Panc1 (cell line): Measurements from ENCODE around the gene PNLIPRP1. TPM values are rescaled to one million over a fixed set of nuclear protein-coding genes. Genes with fewer than 3 reads are reported as not detected.

Source experiments
- ATAC-seq: fragments of 200-7000 bp; cut with Tn5 transposase; 2 replicates; pipeline ENCODE4 v1.9.1; 2020; ENCODE audit warnings: mild to moderate bottlenecking, moderate library complexity
- BruUV-seq: library from RNA; stranded (reverse); fragments of 400-500 nt; replicated peaks from 2 replicates; lab custom pipeline; 2021; lab: Mats Ljungman, UMichigan
- CTCF ChIA-PET: fragments of 300-600 bp; sonication (Branson Sonifier 250); formaldehyde crosslinking; loops from one replicate; lab custom pipeline; 2022; ENCODE audit warnings: antibody characterized with exemption; lab: Charles Lee
- POLR2A ChIA-PET: fragments of 300-600 bp; sonication (Branson Sonifier 250); formaldehyde crosslinking; loops from one replicate; lab custom pipeline; 2022; ENCODE audit warnings: antibody characterized with exemption; lab: Charles Lee
- DNase-seq: peaks from one replicate; pipeline ENCODE4 v3.0.0-alpha.2; 2010; ENCODE audit warnings: low read depth, low spot score
- H3K27ac ChIP-seq: 2 replicates; pipeline ENCODE4 v1.5.1; 2011; ENCODE audit warnings: mild to moderate bottlenecking, low read length, inconsistent platforms
- H3K27me3 ChIP-seq: fragments of 200-500 bp; sonication (Bioruptor generic); 2 replicates; pipeline ENCODE4 v1.6.0; 2014; ENCODE audit warnings: low read length, inconsistent platforms; ENCODE audit not compliant: control insufficient read depth, insufficient read depth
- H3K36me3 ChIP-seq: fragments of 200-500 bp; sonication (Bioruptor generic); 2 replicates; pipeline ENCODE4 v1.5.1; 2014; ENCODE audit warnings: inconsistent platforms, mild to moderate bottlenecking, low read length, moderate library complexity; ENCODE audit not compliant: control insufficient read depth, insufficient read depth
- H3K4me1 ChIP-seq: 2 replicates; pipeline ENCODE4 v1.5.1; 2011; ENCODE audit warnings: inconsistent platforms, mild to moderate bottlenecking, low read length, moderate library complexity; ENCODE audit not compliant: control insufficient read depth, insufficient read depth
- H3K4me3 ChIP-seq, 2 experiments: 2 replicates each; pipeline ENCODE4 v1.5.1; 2011 to 2012; ENCODE audit warnings: low read depth in 2 of 2, low read length in 2 of 2, mild to moderate bottlenecking in 2 of 2, inconsistent platforms in 1 of 2, moderate library complexity in 1 of 2
- H3K9me3 ChIP-seq: fragments of 200-500 bp; sonication (Bioruptor generic); 2 replicates; pipeline ENCODE4 v1.5.1; 2014; ENCODE audit warnings: low read depth, mild to moderate bottlenecking, inconsistent platforms, low read length, moderate library complexity; ENCODE audit not compliant: control insufficient read depth, insufficient read depth
- CTCF ChIP-seq: fragments of 450-650 bp; IDR thresholded peaks from 2 replicates; pipeline ENCODE4 v1.5.1; 2017; ENCODE audit warnings: mild to moderate bottlenecking
- POLR2AphosphoS5 ChIP-seq: IDR thresholded peaks from 2 replicates; pipeline ENCODE4 v1.6.1; 2012; ENCODE audit warnings: mild to moderate bottlenecking, low read depth, low read length, moderate library complexity
- REST ChIP-seq, 2 experiments: IDR thresholded peaks; 2 replicates each; pipeline ENCODE4 v1.6.1; 2011 to 2012; ENCODE audit warnings: low read depth in 2 of 2, control low read depth in 1 of 2, low read length in 1 of 2, mild to moderate bottlenecking in 1 of 2, moderate library complexity in 1 of 2; ENCODE audit not compliant: insufficient read depth in 1 of 2
- SIN3A ChIP-seq: IDR thresholded peaks from 2 replicates; pipeline ENCODE4 v1.6.1; 2012; ENCODE audit warnings: low read depth, mild to moderate bottlenecking, low read length, moderate library complexity, borderline replicate concordance; ENCODE audit not compliant: insufficient read depth
- TCF7L2 ChIP-seq: IDR thresholded peaks from 2 replicates; pipeline ENCODE4 v1.6.1; 2011; ENCODE audit warnings: mild to moderate bottlenecking, low read depth, low read length, inconsistent platforms
- in situ Hi-C: cut with HindIII; loops from 2 replicates; pipeline ENCODE4 v1.10.0; 2016; ENCODE audit warnings: low sequenced_read_pairs, low pct_unique_long_range_greater_than_20kb
- intact Hi-C: fragments of 100-400 bp; cut with micrococcal nuclease; formaldehyde crosslinking; loops from one replicate; pipeline ENCODE4 v1.10.0; 2022; ENCODE audit not compliant: unreplicated experiment
- total RNA-seq: library from RNA; stranded (reverse); gene quantifications from one replicate; pipeline ENCODE4 v1.2.1, GENCODE V29; 2021; ENCODE audit not compliant: unreplicated experiment

PNLIPRP1 gene
- total RNA-seq, 1 experiment from 2014 or later: 0.95 TPM

DNA sequence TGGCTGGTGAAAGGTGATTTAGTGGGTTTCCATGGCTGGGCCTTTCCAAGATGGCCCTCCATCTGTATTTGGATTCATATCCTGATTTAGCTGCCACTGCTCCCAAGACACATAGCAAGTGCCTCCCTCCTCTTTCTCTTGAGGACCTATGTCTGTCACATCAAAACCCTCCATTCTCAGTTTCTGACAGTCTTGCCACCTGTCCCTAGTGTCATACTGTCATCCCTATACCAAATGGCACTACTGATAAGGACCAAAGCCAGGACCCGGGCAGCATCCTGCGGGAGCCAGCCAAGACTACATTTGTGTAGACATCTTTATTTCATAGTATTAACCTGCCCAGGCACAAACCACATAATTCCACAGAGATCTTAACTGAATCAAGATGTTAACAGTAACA is 64.8 kb downstream of the PNLIPRP1 start:
- 0 out of 2 replicates have a peak, but pooled peaks cover 9% of the 10 kb centered on the region for H3K27me3 ChIP-seq
- no peak for DNase-seq
- H3K27ac ChIP-seq: no peak overlapping the region
- no peak overlapping the region for H3K4me3 ChIP-seq
- intact Hi-C loops: no loop called here
- TF ChIP-seq SIN3A: no peak
- TF ChIP-seq TCF7L2: no peak
- H3K9me3 ChIP-seq: no peaks in the 10 kb centered on the region
- no TSS peak for BruUV-seq
- CTCF ChIA-PET: no interaction called here
- ATAC-seq: no peak
- no peaks in the 10 kb centered on the region for H3K36me3 ChIP-seq
- POLR2A ChIA-PET: no interaction called here
- in situ Hi-C loops: no loop called here
- H3K4me1 ChIP-seq: no peaks in the 10 kb centered on the region

DNA sequence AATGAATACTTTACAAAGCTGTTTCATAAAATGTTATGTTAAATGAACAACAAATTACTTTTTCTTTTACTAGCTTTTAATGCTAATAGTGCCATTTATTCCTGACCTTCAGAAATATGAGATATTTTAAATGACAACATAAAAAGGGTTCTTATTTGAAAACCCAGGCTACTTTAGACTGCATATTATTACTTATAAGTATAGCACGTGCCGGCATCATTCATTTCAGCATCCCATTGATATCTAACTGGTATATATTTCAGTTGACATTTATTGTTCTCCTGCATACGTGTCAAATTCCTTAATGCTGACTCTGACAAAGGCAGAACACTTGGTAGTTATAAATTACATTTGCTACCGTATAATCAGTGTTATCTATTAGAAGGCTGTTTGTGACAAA is 65.3 kb downstream of the PNLIPRP1 start:
- H3K27me3 ChIP-seq: 0 out of 2 replicates have a peak, but pooled peaks cover 9% of the 10 kb centered on the region
- no peaks in the 10 kb centered on the region for H3K4me1 ChIP-seq
- no TSS peak for BruUV-seq

More for the DNA sequence above, 65.3 kb downstream of the PNLIPRP1 start:
- DNase-seq (no peak), ATAC-seq (no peak)
- in situ Hi-C loops (no loop called here), intact Hi-C loops (no loop called here)
- TF ChIP-seq CTCF (no peak), TCF7L2 (no peak), REST (IDR thresholded peaks at IDR 0.05; ENCODE audit: insufficient read depth in 1 of 2, low read depth in 2 of 2, low read length in 1 of 2) (no peak), SIN3A (no peak), POLR2AphosphoS5 (no peak)
- ChIA-PET CTCF (no interaction called here), POLR2A (interaction anchor here (0.6 kb wide), 1 partner anchor 515 kb away, joined by 8 read pairs; no protein-coding TSS in a partner anchor)
- no peaks in the 10 kb centered on the region for H3K36me3 ChIP-seq
- no peak overlapping the region for H3K27ac ChIP-seq
- H3K9me3 ChIP-seq: no peaks in the 10 kb centered on the region
- no peak overlapping the region for H3K4me3 ChIP-seq
